Psoas muscle (tissue), 8 donors: ENCODE results near the gene SPATA6. TPM values are rescaled to one million over a fixed set of nuclear protein-coding genes. Genes with fewer than 3 reads are reported as not detected.
"Not testable (repeated sequence)": the region's sequence is repeated elsewhere in the genome, so short reads cannot be mapped to it uniquely, and the experiment has no call there.

Source experiments
- ATAC-seq, 4 donors: fragments of 200-7000 bp; cut with Tn5 transposase; one replicate each; pipeline ENCODE4 v1.9.1; 2020; ENCODE audit warnings: moderate library complexity in 3 of 4, mild to moderate bottlenecking in 2 of 4
- DNase-seq, 2 donors: peaks; one replicate each; pipeline ENCODE4 v3.0.0-alpha.2; 2020
- H3K27ac ChIP-seq: fragments of 200-600 bp; one replicate; pipeline ENCODE4 v1.8.0; 2022
- H3K27me3 ChIP-seq, 3 donors: fragments of 200-600 bp in 1 of 3; one replicate each; pipeline versions ENCODE4 v1.6.1 to v1.8.0; 2013 to 2022; ENCODE audit warnings: low read length in 2 of 3, mild to moderate bottlenecking in 2 of 3, moderate library complexity in 1 of 3; ENCODE audit not compliant: insufficient read depth in 3 of 3
- H3K36me3 ChIP-seq, 2 donors: fragments of 200-600 bp in 1 of 2; one replicate each; pipeline versions ENCODE4 v1.6.1 to v1.8.0; 2013 to 2022; ENCODE audit warnings: low read depth in 1 of 2, mild to moderate bottlenecking in 1 of 2, moderate library complexity in 1 of 2; ENCODE audit not compliant: insufficient read depth in 1 of 2
- H3K4me1 ChIP-seq: fragments of 200-600 bp; one replicate; pipeline ENCODE4 v1.8.0; 2022
- H3K4me3 ChIP-seq: fragments of 200-600 bp; one replicate; pipeline ENCODE4 v1.8.0; 2022; ENCODE audit warnings: mild to moderate bottlenecking
- H3K9me3 ChIP-seq: fragments of 200-600 bp; one replicate; pipeline ENCODE4 v1.8.0; 2022
- WGBS, 3 donors: extraction: QIAGEN DNeasy Blood & Tissue Kit; methylation state at CpG; one replicate each; pipeline versions ENCODE4 v1.1.6 to v1.1.7; 2013; 5-methylcytosine and 5-hydroxymethylcytosine counted together
- intact Hi-C, 2 donors: fragments of 100-400 bp; cut with DNase I; formaldehyde crosslinking; loops; one replicate each; pipeline versions ENCODE4 v1.11.0 to v1.14.2; 2022
- polyA plus RNA-seq, 3 donors: library from polyadenylated mRNA; stranded (reverse); fragments of 200-250 nt; gene quantifications; one replicate each; pipeline ENCODE4 v1.2.3, GENCODE V29; 2013
- total RNA-seq, 4 donors: library from RNA; stranded (reverse); fragmentation: NEBNext Ultra II Directional in 2 of 4; extraction: Animal tissue kit (Norgen Biotek cat#: 25700) in 2 of 4; gene quantifications; one replicate each; pipeline versions ENCODE4 v1.2.1 to v1.2.4, GENCODE V29; 2021 to 2023
- TF ChIP-seq, protein P1 (sequence below): fragments of 200-600 bp; IDR thresholded peaks from one replicate; pipeline ENCODE4 v1.8.0; 2022; ENCODE audit warnings: antibody characterized with exemption
- donor health status: healthy with polysubstance abuse.
- donor health status: DM: no; HTN: no; CAD: no; lungs with moderate emphysema.
- donor health status: Bipolar disorder and iron deficiency.
- donor health status: healthy.
- donor health status: DM: yes; HTN: yes; CAD: no.
- donor health status: DM: no; HTN: no; CAD: no.
- donor health status: DM: no; HTN: no; CAD: no.
- donor health status: DM: yes; HTN: yes; CAD: no.

The SPATA6 gene
- total and polyA plus RNA-seq, 7 donors = 0.63 to 5.3 (median 3.0) TPM

DNA sequence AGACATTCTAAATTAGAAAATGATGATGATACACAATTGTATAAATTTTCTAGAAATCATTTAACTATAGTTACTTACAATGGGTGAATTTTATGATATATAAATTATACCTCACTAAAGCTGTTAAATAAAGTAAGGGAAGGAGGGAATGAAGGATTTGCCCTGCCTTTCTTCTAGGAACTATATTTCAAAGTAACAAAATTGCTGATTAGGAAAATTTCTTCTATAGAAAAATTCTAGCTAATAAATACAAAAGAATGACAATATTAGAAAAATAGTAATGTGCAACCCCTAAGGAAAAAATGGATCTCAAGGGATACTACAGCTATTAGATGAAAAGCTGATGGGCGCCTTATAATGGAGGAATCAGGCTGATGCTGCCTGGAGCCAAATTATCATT is 23.1 kb downstream of the SPATA6 start:
- H3K4me3 ChIP-seq = no peak overlapping the region
- H3K36me3 ChIP-seq = no peaks in the 10 kb centered on the region
- H3K9me3 ChIP-seq = no peaks in the 10 kb centered on the region
- DNase-seq = no peak
- TF ChIP-seq, protein P1, sequence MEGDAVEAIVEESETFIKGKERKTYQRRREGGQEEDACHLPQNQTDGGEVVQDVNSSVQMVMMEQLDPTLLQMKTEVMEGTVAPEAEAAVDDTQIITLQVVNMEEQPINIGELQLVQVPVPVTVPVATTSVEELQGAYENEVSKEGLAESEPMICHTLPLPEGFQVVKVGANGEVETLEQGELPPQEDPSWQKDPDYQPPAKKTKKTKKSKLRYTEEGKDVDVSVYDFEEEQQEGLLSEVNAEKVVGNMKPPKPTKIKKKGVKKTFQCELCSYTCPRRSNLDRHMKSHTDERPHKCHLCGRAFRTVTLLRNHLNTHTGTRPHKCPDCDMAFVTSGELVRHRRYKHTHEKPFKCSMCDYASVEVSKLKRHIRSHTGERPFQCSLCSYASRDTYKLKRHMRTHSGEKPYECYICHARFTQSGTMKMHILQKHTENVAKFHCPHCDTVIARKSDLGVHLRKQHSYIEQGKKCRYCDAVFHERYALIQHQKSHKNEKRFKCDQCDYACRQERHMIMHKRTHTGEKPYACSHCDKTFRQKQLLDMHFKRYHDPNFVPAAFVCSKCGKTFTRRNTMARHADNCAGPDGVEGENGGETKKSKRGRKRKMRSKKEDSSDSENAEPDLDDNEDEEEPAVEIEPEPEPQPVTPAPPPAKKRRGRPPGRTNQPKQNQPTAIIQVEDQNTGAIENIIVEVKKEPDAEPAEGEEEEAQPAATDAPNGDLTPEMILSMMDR = no peak
- no peaks in the 10 kb centered on the region for H3K4me1 ChIP-seq
- WGBS, 3 donors = 97 to 100% (median 100%) methylated on average over 1 of the region's 1 CpG
- H3K27ac ChIP-seq = no peak overlapping the region
- no peak for ATAC-seq
- no peaks in the 10 kb centered on the region for H3K27me3 ChIP-seq
- intact Hi-C loops = no loop called here

DNA sequence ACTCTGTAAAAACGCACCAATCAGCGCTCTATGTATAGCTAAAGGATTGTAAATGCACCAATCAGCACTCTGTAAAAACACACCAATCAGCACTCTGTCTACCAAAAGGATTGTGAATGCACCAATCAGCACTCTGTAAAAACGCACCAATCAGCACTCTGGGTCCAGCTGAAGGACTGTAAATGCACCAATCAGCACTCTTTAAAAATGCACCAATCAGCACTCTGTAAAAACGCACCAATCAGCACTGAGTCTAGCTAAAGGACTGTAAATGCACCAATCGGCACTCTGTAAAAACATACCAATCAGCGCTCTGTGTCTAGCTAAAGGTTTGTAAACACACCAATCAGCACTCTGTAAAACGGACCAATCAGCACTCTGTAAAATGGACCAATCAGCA is 27.8 kb downstream of the SPATA6 start:
- H3K27ac ChIP-seq, H3K36me3 ChIP-seq, H3K27me3 ChIP-seq, ATAC-seq, intact Hi-C loops, H3K9me3 ChIP-seq, DNase-seq, H3K4me1 ChIP-seq, H3K4me3 ChIP-seq: not testable (repeated sequence)
- 96 to 99% (median 98%) methylated on average over 7 of the region's 7 CpGs for WGBS, 3 donors

DNA sequence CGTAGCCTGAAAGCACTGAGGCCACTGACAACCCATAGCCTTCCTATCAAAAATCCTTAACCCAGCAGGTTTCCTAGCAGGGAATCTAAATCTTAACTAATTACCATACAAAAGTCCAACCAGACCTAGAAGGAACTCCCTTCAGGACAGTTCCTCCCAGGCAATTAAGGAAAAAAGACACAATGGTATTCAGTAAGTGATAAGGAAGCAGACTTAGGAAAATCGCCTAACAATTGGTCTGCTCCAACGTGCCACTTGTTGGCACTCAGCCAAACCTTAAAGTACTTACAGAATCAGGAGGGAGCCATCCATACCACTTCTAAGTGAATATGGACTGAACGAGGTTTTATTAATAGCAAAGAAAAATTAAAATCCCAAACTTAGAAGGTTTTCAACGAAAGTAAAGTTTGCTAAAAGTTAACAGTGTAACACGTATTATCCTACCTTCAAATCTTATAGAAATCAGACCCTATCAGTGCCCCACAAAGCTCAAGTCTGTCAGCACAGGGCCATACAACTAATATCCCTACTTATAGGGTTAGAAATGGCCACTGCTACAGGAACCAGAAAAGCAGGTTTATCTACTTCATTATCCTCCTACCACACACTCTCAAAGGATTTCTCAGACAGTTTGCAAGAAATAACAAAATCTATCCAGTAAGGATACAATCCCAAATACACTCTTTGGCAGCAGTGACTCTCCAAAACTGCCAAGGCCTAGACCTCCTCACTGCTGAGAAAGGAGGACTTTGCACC is 29.0 kb downstream of the SPATA6 start:
- 76 to 87% (median 84%) methylated on average over 6 of the region's 6 CpGs for WGBS, 3 donors
- no peak for ATAC-seq

DNA sequence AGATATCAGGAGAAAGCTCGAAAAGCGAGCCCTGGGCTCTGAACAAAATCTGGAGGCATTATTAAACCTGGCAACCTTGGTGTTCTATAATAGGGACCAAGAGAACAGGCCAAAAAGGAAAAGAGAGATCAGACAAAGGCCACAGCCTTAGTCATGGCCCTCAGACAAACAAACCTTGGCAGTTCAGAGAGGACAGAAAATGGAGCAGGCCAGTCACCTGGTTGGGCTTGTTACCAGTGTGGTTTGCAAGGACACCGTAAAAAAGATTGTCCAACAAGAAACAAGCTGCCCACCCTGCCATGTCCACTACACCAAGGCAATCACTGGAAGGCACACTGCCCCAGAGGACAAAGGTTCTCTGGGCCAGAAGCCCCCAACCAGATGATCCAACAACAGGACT is 31.2 kb downstream of the SPATA6 start:
- intact Hi-C loops, H3K4me1 ChIP-seq, ATAC-seq: not testable (repeated sequence)

More for the DNA sequence above, 29.0 kb downstream of the SPATA6 start:
- no peaks in the 10 kb centered on the region for H3K36me3 ChIP-seq
- H3K9me3 ChIP-seq = no peaks in the 10 kb centered on the region
- no peak for DNase-seq
- no peak overlapping the region for H3K4me3 ChIP-seq
- H3K27me3 ChIP-seq = no peaks in the 10 kb centered on the region
- TF ChIP-seq, protein P1 = no peak
- intact Hi-C loops = no loop called here
- no peaks in the 10 kb centered on the region for H3K4me1 ChIP-seq
- no peak overlapping the region for H3K27ac ChIP-seq

DNA sequence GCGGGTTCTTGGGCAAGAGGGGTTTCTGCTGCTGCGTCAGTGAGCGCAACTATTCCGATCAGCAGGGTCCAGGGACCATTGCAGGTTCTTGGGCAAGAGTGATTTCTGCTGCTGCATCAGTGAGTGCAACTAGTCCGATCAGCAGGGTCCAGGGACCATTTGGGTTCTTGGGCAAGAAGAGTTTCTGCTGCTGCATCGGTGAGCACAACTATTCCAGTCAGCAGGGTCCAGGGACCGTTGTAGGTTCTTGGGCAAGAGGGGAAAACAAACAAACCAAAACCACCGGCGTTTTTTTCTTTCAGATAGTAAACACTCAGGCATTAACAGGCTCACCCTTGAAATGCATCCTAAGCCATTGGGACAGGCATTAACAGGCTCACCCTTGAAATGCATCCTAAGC is 32.6 kb downstream of the SPATA6 start:
- H3K4me1 ChIP-seq = no peaks in the 10 kb centered on the region
- DNase-seq = no peak
- TF ChIP-seq, protein P1 = no peak
- no peak overlapping the region for H3K27ac ChIP-seq
- no peak for ATAC-seq
- no peaks in the 10 kb centered on the region for H3K36me3 ChIP-seq
- H3K9me3 ChIP-seq = no peaks in the 10 kb centered on the region
- 95 to 99% (median 98%) methylated on average over 9 of the region's 9 CpGs for WGBS, 3 donors
- intact Hi-C loops = no loop called here
- no peak overlapping the region for H3K4me3 ChIP-seq
- H3K27me3 ChIP-seq = no peaks in the 10 kb centered on the region

More for the DNA sequence above, 31.2 kb downstream of the SPATA6 start:
- H3K27me3 ChIP-seq, H3K36me3 ChIP-seq, H3K4me3 ChIP-seq, H3K9me3 ChIP-seq, DNase-seq, H3K27ac ChIP-seq: not testable (repeated sequence)
- 63 to 83% (median 65%) methylated on average over 3 of the region's 3 CpGs for WGBS, 3 donors

DNA sequence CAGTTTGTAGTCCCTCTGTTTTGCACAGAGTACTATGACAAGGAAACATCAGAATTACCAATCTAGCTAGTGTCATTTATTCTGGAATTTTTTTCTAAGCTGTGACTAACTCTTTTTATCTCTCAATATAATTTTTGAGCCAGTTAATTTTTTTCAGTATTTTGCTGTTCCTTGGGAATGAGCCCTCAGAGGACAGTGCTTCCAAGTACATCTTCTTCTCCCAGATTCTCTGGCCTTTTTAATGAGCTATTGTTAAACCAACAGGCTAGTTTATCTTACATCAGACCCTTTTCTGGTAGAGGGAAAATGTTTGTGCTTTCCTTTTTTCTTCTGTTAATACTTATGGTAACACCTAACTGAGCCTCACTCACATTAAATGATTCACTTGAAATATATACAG is 34.6 kb downstream of the SPATA6 start:
- ATAC-seq = not testable (repeated sequence)

DNA sequence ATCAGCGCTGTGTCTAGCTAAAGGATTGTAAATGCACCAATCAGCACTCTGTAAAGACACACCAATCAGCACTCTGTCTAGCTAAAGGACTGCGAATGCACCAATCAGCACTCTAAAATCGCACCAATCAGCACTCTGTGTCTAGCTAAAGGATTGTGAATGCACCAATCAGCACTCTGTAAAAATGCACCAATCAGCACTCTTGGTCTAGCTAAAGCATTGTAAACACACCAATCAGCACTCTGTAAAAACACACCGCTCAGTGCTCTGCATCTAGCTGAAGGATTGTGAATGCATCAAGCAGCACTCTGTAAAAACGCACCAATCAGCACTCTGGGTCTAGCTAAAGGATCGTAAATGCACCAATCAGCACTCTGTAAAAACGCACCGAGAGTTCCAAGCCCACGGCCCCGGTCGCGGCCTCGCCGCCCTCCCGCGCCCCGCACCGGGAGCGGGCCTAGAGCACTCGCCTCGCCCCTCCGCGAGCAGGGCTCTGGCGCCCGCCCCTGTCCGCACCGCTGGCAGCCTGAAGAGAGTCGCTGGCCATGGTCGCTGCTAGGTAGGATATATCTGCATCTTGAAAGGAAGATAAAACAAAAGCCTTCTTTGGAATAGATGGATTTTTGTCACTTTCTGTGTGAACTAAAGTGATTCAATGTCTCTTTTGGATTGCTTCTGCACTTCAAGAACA is 36.5 kb downstream of the SPATA6 start:
- DNase-seq, H3K27ac ChIP-seq, ATAC-seq, H3K4me3 ChIP-seq, H3K9me3 ChIP-seq, H3K36me3 ChIP-seq, H3K4me1 ChIP-seq, intact Hi-C loops, H3K27me3 ChIP-seq: not testable (repeated sequence)
- WGBS, 3 donors = 94 to 98% (median 97%) methylated on average over 29 of the region's 29 CpGs

More for the DNA sequence above, 34.6 kb downstream of the SPATA6 start:
- H3K9me3 ChIP-seq, H3K27ac ChIP-seq, H3K36me3 ChIP-seq, intact Hi-C loops, H3K4me3 ChIP-seq, H3K4me1 ChIP-seq, DNase-seq, H3K27me3 ChIP-seq: not testable (repeated sequence)
